Hematopoietic multipotent progenitor cell treated with erythropoietin and hydrocortisone succinate and interleukin-3 and kit ligand, for 17 days (in vitro differentiated cells): ENCODE measurements around the gene JSRP1.

Experiments used
- DNase-seq: peaks from one replicate; pipeline ENCODE4 v3.0.0-alpha.2; 2015; ENCODE audit warnings: low spot score

Gene JSRP1

DNA sequence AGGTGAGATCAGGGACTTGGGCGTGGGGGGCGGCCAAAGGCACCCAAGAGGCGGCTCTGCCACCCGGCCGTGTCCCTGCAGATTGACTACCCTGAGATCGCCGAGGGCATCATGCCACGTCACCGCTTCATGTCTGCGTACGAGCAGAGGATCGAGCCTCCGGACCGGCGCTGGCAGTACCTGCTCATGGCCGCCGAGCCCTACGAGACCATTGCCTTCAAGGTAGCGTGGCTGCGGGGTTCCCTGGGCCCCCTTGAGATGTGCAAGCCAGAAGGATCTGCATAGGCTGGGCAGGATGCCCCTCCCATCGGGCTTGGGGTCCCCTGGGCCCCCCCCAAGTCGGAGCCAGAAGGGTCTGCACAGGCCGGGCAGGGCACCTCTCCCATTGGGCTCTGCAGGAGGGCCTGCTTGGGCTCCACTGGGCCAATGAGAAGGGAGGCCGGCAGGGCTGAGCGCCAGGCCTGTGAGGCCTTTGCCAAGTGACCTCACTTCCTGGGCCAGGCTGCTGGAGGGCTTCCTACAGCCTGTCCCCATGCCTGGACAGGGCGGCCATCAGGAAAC, 9.3 kb downstream of the JSRP1 start:
- no peak for DNase-seq

DNA sequence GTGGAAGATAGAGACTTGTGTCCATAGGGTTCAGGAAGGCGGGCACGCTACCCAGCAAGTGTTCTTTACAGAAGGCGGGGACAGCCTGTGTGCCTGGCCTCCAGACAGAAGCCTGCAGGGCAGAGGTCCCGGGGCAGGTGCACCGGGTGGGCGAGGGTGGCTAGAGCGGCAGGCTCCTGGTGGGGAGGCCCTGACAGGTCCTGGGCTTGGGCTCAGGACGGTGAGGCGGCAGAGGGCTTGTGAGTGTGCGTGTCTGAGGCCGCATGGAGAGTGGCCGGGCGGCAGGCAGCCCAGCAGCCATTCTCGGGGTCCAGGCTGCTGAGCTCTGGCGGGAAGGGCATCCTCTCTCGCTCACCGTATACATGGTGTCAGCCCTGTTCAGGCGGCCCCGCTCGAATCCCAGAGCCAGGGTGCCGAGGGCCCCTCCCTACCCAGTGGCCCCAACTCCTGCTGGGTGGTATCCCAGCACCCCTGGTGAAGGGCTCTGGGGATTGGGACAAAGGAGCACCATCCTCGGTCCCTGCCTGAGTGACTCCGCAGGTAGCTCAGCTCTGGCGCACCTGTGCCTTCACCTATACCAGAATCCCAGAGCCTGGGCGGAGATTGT, 10.1 kb downstream of the JSRP1 start:
- no peak for DNase-seq

DNA sequence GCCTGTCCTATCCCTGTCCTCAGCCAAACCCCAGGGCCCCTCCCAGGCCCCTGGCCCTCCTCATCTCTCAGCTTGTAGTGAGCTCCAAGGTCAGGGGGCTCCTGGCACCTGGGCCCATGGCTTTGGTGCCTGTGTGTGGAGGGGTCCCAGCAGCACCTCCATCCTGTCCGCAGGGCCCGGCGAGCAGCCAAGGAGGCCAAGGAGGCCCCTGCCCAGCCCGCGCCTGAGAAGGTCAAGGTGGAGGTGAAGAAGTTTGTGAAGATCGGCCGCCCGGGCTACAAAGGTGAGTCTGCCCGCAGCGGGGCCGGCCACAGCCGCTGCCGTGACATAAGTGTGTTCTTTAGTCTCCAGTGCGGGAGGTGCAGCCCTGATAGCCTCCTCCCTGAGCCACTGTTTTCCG, 10.9 kb downstream of the JSRP1 start:
- DNase-seq, result no peak

DNA sequence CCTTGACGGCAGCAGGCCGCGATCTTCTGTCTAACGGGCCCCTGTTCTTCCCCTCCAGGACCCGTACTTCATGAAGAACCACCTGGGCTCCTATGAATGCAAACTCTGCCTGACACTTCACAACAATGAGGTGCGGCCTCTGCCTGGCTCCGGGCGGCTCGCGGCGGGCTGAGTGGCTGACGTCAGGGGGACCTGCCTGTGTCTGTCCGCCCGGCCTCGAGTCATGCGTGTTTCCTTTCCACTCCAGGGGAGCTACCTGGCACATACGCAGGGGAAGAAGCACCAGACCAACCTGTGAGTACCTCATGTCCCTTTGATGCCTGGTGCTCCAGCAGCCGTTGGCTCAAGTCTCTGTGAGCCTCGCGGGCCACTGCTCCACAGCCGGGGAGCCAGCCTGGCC, 11.7 kb downstream of the JSRP1 start:
- DNase-seq, result no peak

DNA sequence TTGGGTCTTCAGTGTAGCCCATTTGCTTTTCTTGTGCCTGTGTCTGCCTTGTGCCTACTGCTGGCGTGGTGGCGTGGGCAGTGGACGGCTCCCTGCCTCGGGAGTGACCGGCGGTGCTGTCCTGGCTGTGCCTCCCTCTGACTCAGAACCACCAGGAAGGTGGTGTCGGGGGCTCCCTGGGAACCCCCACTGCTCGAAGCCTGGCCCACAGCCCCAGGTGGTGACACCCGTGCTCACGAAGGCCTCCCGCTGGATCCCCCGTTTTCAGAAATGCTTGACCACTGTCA, 12.1 kb downstream of the JSRP1 start:
- no peak for DNase-seq

DNA sequence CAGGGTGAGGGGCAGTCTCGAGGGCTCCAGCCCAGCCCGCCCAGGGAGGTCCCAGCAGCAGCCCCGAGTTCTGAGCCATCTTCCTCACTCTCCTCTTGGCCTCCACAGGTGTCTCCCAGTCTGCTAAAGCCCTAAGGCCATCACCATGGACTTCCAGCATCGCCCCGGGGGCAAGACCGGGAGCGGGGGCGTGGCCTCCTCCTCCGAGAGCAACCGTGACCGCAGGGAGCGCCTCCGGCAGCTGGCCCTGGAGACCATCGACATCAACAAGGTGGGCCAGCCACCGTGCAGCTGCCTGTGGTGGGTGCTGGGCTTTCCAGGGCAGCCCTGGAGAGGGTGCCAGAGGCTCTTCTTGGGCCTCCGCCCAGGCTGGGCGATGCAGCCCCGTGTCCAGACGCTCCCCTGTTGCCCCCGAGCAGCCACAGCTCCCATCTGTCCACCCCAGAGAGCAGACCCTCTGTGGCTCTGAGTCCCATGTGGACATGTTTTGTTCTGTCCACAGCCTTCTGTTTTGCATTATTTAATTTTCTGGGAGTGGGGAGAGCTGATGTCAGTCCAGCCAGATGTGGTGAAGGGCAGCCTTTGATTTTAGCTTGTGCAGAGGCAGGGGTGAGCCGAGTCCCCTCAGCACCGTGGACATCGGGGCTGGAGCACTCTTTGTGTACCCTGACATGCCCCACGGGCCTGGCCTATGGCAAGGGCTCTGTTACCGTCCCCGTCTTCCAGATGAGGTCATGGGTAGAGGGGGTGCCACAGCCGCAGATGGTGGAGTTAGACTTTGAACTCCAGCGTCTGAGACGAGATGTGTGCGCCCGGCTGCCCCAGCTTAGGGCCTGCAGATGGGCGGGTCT, 12.7 kb downstream of the JSRP1 start:
- no peak for DNase-seq

DNA sequence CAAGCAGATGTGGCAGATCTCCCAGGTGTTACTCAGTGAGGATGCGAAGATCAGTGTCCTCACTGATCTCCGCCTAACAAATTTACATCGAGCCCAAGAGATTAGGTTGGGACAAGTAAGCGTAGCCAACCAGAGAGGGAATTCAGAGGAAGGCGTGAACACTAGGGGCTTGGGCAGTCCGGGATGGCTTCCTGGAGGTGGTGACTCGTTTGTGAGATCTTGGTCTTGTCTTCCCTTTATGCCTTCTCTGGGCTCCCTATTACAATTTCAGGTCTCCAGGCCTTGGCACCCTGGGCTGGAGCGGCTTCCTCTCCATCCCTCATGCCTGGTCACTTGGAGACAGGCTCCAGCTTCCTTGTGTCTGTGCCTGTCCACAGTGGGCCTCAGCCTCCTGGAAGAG, 13.4 kb downstream of the JSRP1 start:
- DNase-seq, result no peak

DNA sequence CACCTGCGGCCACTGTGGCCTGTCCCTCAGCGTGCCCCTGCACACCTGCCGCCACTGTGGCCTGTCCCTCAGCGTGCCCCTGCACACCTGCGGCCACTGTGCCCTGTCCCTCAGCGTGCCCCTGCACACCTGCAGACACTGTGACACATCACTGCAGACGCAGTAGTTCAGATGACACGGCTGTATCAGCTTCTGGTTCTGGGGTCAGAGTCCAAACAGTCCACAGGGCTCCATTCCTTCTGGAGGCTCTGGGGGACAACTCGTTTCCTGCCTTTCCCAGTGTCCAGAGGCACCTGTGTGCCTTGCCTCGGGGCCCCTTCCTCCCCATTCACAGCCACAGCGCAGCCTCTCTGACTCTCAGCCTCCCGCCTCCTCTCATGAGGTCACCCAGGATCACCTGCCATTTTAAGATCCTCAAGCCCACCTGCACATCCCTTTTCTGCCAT, 14.1 kb downstream of the JSRP1 start:
- DNase-seq, result no peak

DNA sequence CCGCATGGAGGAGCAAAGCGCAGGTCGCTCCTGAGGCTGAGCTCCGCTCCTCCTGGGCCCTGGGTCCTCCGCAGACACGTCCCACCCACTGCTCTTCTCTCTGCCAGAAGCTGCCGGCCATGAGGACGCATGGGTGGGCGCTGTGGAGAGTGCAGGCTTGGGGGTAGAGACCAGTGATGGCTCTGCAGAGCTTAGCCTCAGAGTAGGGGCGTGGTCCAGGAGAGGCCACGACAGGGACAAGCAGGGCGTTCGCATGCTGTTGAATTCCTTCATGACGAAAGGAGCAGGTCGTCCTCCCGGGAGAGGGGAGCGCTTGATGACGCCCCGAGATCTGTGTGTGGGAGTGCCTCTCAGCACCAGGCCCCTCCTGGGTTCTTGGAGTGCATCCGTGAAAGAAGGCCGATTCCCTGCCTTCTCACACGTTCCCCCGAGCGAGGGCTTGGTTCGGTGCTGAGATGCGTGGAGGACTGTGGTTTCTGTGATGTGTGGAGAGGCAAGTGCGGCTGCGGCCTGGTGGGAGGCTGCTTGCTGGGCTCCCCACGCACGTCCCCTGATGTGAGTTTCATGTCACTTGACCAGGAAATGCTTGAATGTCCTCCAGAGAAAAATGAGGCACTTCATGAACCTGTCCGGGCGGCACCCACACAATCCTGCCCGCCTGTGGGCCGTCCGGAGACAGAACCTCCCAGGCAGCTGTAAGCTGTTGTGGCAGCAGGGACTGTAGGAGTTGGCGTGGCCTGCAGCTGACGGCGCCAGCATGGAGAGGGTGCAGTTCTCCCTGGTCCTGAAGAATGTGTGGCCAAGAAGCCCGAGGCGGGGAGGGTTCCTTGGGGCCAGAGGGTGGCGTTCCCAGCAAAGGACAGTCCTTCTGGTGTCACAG, 15.1 kb downstream of the JSRP1 start:
- DNase-seq, result no peak

DNA sequence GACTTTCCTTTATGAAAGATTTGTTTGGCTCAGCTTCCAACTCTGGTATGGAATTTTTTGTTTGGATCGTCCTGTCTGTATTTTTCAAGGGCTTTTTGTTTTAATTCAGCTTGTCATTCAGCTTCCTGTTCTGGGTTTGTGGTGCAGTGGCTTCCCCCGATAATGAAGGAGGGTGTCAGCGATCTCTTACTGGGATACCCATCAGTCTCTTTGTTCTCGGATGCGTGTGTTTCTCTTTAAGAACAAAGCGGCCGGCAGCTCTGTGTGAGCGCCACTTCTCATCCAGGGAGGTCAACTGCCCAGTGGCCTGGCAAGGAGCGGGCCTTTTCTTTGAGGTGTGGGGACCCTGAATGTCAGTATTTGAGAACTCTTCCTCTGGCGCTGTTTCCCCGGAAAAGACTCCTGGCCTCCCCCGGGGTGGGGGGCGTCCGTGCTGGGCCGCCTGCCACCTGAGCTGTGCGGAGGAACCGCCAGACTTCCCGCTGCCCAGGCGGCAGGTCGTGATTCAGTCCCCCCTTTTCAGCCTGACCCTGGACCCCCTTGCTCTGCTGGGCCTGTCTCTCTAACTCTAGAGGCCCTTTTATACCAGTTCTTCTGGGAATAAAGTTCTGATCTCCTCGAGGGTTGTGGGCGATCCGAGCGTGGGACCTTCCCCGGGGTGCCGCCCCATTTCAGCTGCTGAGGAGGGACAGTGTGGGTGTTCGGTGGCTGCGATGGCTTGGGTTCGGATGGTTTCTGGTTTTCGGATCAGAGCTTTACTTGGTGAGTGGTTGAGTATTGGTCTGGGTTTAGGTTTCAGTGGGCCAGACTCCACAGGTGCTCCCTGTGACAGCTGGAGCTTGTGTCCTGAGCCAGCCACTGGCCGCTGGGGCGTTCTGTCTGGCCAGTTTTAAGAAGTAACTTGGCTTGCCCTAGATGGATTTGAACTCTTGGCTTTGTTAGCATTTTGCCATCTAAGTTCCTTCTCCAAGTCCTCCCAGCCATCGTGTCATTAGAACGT, 16.1 kb downstream of the JSRP1 start:
- peak; percentile 33 for DNase-seq

DNA sequence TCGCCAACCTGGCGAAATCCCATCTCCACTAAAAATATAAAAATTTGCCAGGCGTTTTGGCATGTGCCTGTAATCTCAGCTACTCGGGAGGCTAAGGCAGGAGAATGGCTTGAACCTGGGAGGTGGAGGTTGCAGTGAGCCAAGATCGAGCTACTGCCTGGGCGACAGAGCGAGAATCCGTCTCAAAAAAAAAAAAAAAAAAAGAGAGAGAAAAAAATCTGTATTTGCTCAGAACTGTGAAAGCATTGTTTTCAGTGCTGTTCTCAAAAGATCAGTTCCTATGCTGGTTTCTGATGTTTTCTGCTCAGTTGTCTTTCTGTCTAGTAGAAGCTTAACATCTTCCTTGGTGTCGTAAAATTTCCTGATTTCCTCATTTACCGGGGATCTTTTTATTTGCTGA, 17.0 kb downstream of the JSRP1 start:
- peak; percentile 12 for DNase-seq

DNA sequence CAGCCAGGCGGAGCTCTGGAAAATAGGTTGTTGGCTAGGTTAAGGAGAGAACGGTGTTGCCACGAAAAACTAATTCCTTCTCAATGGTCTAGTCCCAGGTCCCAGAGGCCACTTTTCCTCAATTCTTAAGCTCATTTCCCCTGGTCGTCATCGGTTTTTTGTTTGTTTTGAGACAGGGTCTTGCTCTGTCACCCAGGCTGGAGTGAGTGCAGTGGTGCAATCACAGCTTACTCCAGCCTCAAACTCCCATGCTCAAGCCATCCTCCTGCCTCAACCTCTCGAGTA, 18.4 kb downstream of the JSRP1 start:
- DNase-seq, result peak; percentile 10

DNA sequence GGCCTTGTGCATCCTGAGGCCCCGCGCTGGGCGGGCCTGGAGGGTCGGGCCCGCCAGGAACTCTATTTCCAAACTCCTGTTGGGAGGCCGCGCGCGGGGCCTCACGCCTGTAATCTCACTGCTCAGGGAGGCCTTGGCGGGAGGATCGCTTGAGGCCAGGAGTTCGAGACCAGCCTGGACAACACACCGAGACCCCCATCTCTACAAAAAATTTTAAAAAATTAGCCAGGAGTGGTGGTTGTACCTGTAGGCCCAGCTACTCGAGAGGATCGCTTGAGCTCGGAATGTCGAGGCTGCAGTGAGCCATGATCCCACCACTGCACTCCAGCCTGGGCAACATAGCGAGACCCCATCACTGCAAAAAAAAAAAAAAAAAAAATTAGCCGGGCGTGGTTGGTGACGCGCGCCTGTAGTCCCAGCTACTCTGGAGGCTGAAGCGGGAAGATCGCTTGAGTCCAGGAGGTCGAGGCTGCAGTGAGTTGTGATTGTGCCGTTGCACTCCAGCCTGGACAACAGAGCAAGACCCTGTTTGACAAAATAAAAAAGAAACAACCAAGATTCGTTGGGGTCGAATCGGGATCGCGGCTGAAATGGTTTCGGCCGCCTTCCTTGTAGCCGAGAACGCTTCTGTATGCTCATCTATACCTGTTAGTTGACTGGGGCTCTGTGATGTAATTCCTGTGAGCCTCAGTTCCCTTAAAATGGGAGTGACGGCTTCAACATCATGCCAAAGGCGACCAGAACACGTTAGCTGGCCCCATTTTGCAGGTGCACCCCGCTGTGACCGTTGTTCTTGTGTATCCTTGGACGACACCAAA, 19.0 kb downstream of the JSRP1 start:
- DNase-seq, result peak; percentile 12

DNA sequence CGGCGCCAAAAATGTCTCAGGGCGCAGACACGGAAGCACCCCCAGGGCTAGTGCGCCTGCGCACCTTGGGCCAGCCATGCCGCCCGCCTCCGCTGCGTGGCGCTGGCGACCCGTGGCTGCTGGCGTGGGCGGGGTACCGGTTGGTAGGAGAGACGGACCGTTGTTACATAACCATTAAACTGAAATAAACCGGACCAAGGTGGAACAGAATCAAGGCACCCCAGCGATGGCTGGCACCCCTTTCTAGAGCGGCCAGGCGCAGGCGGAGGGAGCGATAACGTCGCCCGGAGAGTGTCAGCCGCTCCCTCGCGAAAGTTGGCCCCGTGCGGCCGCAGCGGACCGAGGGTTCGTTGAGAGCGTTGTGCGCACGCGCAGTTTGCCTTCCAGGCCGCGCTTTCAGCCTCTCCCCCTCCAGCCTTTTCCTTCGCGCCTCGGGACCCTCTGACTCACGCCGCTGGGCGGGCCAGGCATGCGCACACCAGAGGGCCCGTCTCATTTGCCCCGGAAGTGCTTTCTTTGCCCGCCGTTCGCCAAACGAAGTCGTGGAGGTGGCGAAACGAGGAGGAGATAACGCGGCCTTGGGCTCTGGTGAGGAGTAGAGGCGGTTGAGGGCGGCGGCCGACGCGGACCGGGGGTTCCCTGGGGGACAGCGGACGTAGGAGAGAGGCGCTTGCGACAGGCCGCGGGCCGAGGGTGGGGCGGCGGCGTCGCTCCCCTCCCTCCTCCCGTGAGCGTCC, 19.7 kb downstream of the JSRP1 start, which contains the start of the genes PLEKHJ1 and SF3A2:
Gene PLEKHJ1 (minus strand): TSS at position 16 of the 737 bp plus-strand sequence. CDS start 81 bp downstream, outside the sequence.
Gene SF3A2 (plus strand): TSS at position 511 of the 737 bp plus-strand sequence. CDS start 6,595 bp downstream, outside the sequence.
- peak; percentile 99 for DNase-seq

DNA sequence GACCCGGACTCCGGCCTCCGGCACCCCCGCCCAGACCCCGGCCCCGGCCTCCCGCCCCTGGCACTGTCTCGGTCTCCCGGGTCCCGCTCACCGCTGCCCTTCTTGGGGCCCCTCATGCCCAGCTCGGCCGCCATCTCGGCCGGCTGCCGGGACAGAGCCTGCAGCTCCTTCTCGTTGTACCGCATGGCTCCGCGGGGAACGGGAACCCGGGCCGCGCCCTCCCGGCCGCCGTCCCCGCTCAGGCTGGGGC, 20.2 kb downstream of the JSRP1 start:
- DNase-seq, result no peak

DNA sequence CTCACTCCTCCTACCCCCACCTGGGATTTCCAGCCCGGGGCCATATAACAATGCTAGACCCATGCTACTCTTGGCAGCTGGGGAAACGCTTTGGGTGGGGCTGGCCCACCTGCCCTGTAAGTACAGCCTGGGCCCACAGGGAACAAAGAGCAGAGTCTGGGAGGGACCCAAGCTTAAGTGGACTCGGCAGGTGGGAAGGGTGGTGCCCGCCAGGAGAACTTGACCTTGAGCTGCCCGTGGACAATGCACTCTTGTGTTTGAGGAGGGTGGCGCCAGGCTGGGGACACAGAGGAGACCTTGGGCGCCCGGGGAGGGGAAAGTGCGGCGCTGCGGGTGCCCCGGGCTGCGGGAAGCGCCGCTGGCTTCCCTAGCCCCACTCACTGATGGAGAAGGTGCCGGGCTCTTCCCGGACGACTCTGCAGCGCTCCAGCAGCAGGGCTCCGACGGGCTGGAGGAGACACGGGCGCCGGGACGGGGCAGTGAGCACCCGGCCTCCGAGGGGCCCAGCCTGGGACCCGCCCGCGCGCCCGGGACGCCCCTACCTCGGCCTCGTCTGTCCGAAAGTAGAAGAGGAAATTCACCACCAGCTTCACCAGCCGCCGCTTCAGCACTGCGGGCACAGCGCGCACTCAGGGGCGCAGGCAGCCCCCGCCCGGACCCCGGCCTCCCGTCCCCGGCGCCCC, 20.7 kb downstream of the JSRP1 start:
- DNase-seq, result peak; percentile 19

DNA sequence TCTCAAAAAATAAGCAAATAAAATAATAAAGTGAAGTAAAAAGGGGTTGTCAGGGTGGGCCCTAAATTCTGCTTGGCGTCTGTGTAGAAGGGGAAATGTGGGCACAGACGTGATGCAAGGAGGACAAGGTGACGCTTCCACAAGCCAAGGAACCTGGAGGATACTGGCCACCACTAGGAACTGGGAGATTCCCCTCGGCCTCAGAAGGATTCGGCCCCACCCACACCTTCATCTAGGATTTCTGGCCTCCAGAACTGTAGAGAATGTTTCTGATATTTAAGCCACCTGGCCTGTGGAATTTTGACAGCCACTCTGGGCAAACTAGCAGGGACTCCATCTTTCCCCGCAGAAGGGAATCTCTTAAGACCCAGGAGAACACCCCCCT, 21.2 kb downstream of the JSRP1 start:
- no peak for DNase-seq

DNA sequence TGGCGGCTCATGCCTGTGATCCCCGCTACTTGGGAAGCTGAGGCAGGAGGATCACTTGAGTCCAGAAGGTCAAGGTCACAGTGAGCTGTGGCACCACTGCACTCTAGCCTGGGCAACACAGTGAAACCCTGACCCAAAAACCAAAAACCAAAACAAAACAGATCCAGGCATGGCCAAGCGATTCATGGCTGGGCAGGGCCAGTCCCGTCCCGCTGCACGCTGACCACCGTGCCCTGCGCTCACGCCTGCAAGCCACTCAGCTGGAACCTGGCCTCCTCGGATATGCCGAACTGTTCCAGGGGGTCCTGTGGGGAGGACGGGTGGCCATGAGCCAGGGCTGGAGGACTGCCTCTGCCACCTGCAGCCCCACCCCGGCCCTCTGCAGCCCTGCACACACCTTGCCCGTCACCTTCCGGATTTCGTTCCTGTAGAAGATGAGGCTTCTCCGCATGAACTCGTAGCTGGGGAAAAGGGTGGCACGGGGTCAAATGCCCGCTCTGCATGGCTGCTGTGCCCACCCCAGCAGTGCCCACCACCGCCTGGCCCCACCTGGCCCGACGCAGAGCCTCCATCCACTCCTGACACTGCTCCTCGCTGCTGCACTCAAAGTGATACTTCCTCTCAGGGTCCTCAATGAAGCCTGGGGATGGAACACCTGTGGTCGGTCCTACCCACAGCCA, 22.5 kb downstream of the JSRP1 start:
- no peak for DNase-seq
